Mesenchymal stem cell (in vitro differentiated cells and primary cell): Measurements from ENCODE around the gene GAS6.

Experiments used
- DNase-seq: peaks from one replicate; pipeline ENCODE4 v3.0.0-alpha.2; 2013
- H2AFZ ChIP-seq: one replicate; pipeline ENCODE4 v1.6.1; 2013; ENCODE audit warnings: low read depth, mild to moderate bottlenecking, control low read depth, inconsistent platforms, low read length, moderate library complexity
- H2AK5ac ChIP-seq: 2 replicates; pipeline ENCODE4 v1.6.1; 2013; ENCODE audit warnings: low read length, moderate library complexity, mild to moderate bottlenecking, inconsistent platforms; ENCODE audit not compliant: severe bottlenecking
- H2BK120ac ChIP-seq: one replicate; pipeline ENCODE4 v1.6.1; 2013; ENCODE audit warnings: low read depth, mild to moderate bottlenecking, inconsistent platforms, low read length, moderate library complexity
- H2BK12ac ChIP-seq, 2 experiments: one replicate each; pipeline ENCODE4 v1.6.1; 2013; ENCODE audit warnings: inconsistent platforms in 2 of 2, low read length in 2 of 2, mild to moderate bottlenecking in 2 of 2, moderate library complexity in 2 of 2, control low read depth in 1 of 2
- H2BK15ac ChIP-seq: one replicate; pipeline ENCODE4 v1.6.1; 2013; ENCODE audit warnings: mild to moderate bottlenecking, low read depth, inconsistent platforms; ENCODE audit not compliant: poor library complexity, severe bottlenecking
- H2BK5ac ChIP-seq: 2 replicates; pipeline ENCODE4 v1.6.1; 2013; ENCODE audit warnings: low read depth, mild to moderate bottlenecking, low read length, control low read depth, inconsistent platforms; ENCODE audit not compliant: poor library complexity, severe bottlenecking
- H3K14ac ChIP-seq, 2 experiments: one replicate each; pipeline ENCODE4 v1.6.1; 2013; ENCODE audit warnings: inconsistent platforms in 2 of 2, low read length in 2 of 2, control low read depth in 1 of 2, mild to moderate bottlenecking in 1 of 2, moderate library complexity in 1 of 2
- H3K18ac ChIP-seq, 2 experiments: one replicate each; pipeline ENCODE4 v1.6.1; 2013; ENCODE audit warnings: inconsistent platforms in 2 of 2, low read length in 2 of 2, control low read depth in 1 of 2, low read depth in 1 of 2, mild to moderate bottlenecking in 1 of 2
- H3K23ac ChIP-seq, 2 experiments: one replicate each; pipeline ENCODE4 v1.6.1; 2013; ENCODE audit warnings: inconsistent platforms in 2 of 2, low read length in 2 of 2, mild to moderate bottlenecking in 2 of 2, moderate library complexity in 2 of 2, control low read depth in 1 of 2
- H3K27ac ChIP-seq: 2 replicates; pipeline ENCODE4 v1.5.1; 2013; ENCODE audit warnings: mild to moderate bottlenecking, moderate library complexity, low read length, control low read depth, inconsistent platforms; ENCODE audit not compliant: poor library complexity, severe bottlenecking
- H3K27me3 ChIP-seq, 2 experiments: 2 replicates each; pipeline versions ENCODE4 v1.6.1 to v1.7.0; 2013; ENCODE audit warnings: low read length in 2 of 2, mild to moderate bottlenecking in 2 of 2, moderate library complexity in 2 of 2, control low read depth in 1 of 2, inconsistent platforms in 1 of 2; ENCODE audit not compliant: control insufficient read depth in 1 of 2, insufficient read depth in 1 of 2
- H3K36me3 ChIP-seq, 2 experiments: 2 replicates each; pipeline versions ENCODE4 v1.6.1 to v1.7.0; 2013; ENCODE audit warnings: low read length in 2 of 2, control low read depth in 1 of 2, inconsistent platforms in 1 of 2, low read depth in 1 of 2, mild to moderate bottlenecking in 1 of 2; ENCODE audit not compliant: insufficient read depth in 2 of 2, control insufficient read depth in 1 of 2
- H3K4ac ChIP-seq, 2 experiments: one replicate each; pipeline ENCODE4 v1.6.1; 2013; ENCODE audit warnings: inconsistent platforms in 2 of 2, low read length in 2 of 2, mild to moderate bottlenecking in 2 of 2, moderate library complexity in 2 of 2, control low read depth in 1 of 2, low read depth in 1 of 2
- H3K4me1 ChIP-seq: 2 replicates; pipeline ENCODE4 v1.6.1; 2013; ENCODE audit warnings: low read depth, low read length, control low read depth; ENCODE audit not compliant: control insufficient read depth, insufficient read depth
- H3K4me2 ChIP-seq: 2 replicates; pipeline ENCODE4 v1.6.1; 2013; ENCODE audit warnings: low read length, mild to moderate bottlenecking, inconsistent platforms; ENCODE audit not compliant: poor library complexity, severe bottlenecking
- H3K4me3 ChIP-seq, 2 experiments: 2 replicates each; pipeline versions ENCODE4 v1.5.1 to v1.7.0; 2013; ENCODE audit warnings: low read length in 2 of 2, mild to moderate bottlenecking in 2 of 2, control low read depth in 1 of 2, low read depth in 1 of 2; ENCODE audit not compliant: insufficient read depth in 1 of 2
- H3K79me1 ChIP-seq: replicated peaks from 2 replicates; pipeline ENCODE4 v1.6.1; 2013; ENCODE audit warnings: mild to moderate bottlenecking, control low read depth, low read length, inconsistent platforms; ENCODE audit not compliant: poor library complexity, severe bottlenecking
- H3K9ac ChIP-seq: 2 replicates; pipeline ENCODE4 v1.7.0; 2013; ENCODE audit warnings: mild to moderate bottlenecking, low read length, moderate library complexity
- H3K9me3 ChIP-seq: 2 replicates; pipeline ENCODE4 v1.7.0; 2013; ENCODE audit warnings: mild to moderate bottlenecking, low read length; ENCODE audit not compliant: control insufficient read depth
- H4K8ac ChIP-seq: one replicate; pipeline ENCODE4 v1.6.1; 2013; ENCODE audit warnings: inconsistent platforms, mild to moderate bottlenecking, low read length, moderate library complexity
- H4K91ac ChIP-seq: one replicate; pipeline ENCODE4 v1.6.1; 2013; ENCODE audit warnings: mild to moderate bottlenecking, low read length, inconsistent platforms
- WGBS: methylation state at CpG from one replicate; pipeline ENCODE4 v1.1.7; 2013; ENCODE audit warnings: mixed read lengths; 5-methylcytosine and 5-hydroxymethylcytosine counted together

The GAS6 gene

GRCh38 chr13:113823771-113824170, 40.1 kb downstream of the GAS6 start:
- no peak overlapping the region for H2BK5ac ChIP-seq
- H2BK15ac ChIP-seq: no peak overlapping the region
- no peak overlapping the region for H3K27ac ChIP-seq
- no peak for DNase-seq
- H4K91ac ChIP-seq: peak overlapping the region; percentile 6
- peaks cover 21% of the 10 kb centered on the region for H3K79me1 ChIP-seq
- no peaks in the 10 kb centered on the region for H3K27me3 ChIP-seq
- no peak overlapping the region for H2BK12ac ChIP-seq
- H3K4me3 ChIP-seq: no peak overlapping the region
- no peaks in the 10 kb centered on the region for H3K9me3 ChIP-seq
- peaks cover 31% of the 10 kb centered on the region for H3K4me1 ChIP-seq
- H3K23ac ChIP-seq: no peak overlapping the region
- H3K14ac ChIP-seq: no peak overlapping the region
- no peak overlapping the region for H3K4me2 ChIP-seq
- no peak overlapping the region for H2BK120ac ChIP-seq
- H4K8ac ChIP-seq: no peak overlapping the region
- 96% methylated on average over 19 of the region's 19 CpGs for WGBS
- H3K18ac ChIP-seq: no peak overlapping the region
- peaks cover 58 to 88% of the 10 kb centered on the region in 2 experiments for H3K36me3 ChIP-seq
- H3K4ac ChIP-seq: no peak overlapping the region
- no peak overlapping the region for H3K9ac ChIP-seq
- H2AK5ac ChIP-seq: no peak overlapping the region
- H2AFZ ChIP-seq: no peak overlapping the region

DNA sequence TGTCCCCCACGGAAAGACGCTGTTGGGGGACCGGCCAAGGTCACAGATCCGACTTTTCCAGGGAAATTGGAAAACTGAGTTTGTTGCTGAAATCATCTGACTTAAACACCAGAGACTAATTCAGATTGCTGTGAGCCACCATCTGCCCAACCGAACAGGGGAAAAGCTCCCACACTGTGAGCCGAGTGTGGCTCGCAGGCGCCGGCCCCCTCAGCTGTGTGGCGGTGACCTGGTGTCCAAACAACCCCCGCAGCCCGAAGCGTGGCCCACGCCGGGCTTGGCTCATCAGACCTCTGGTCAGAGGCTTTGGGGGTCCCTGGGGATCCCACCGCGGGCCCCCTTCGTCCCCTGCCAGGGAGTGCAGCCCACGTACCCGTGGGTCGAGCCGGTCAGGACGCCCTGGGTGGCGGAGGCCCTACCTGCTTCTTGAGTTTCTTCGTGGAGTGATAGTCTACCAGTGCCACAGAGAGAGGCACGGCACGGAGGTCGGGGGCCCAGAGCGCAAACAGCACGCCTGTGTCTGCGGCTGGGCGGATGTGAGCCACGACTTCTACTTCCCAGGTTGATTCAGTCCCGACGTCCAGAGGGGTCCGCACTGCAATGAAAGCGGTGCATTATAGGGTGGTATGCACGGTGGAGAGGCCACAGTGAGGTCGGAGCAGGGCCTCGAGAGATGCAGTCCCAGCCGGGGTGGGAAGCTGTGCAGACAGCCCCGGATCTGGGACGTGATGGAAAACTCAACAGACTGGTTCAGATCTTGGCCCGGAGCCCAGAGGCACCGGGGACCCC, 40.7 kb downstream of the GAS6 start:
- Histone ChIP-seq H3K9me3 (no peaks in the 10 kb centered on the region), H2BK120ac (no peak overlapping the region), H2AK5ac (no peak overlapping the region), H2BK15ac (peak overlapping the region; percentile 82), H3K27ac (no peak overlapping the region), H3K27me3 (no peaks in the 10 kb centered on the region), H3K14ac (no peak overlapping the region), H4K91ac (no peak overlapping the region), H3K4me2 (no peak overlapping the region), H2BK12ac (peak overlapping the region; percentile 12 to 83), H3K23ac (no peak overlapping the region), H2BK5ac (no peak overlapping the region), H3K18ac (peak overlapping the region in 1 of 2 experiments; percentile 22), H3K4me1 (peaks cover 36% of the 10 kb centered on the region), H3K9ac (no peak overlapping the region), H3K4me3 (no peak overlapping the region), H2AFZ (no peak overlapping the region), H4K8ac (no peak overlapping the region), H3K36me3 (peaks cover 52 to 88% of the 10 kb centered on the region in 2 experiments), H3K4ac (peak overlapping the region in 1 of 2 experiments; percentile 35), H3K79me1 (peaks cover 16% of the 10 kb centered on the region)
- no peak for DNase-seq
- WGBS: 95% methylated on average over 45 of the region's 45 CpGs

GRCh38 chr13:113822266-113822665, 41.6 kb downstream of the GAS6 start:
- Histone ChIP-seq H3K27me3 (no peaks in the 10 kb centered on the region), H3K36me3 (peaks cover 46 to 88% of the 10 kb centered on the region in 2 experiments), H3K9me3 (no peaks in the 10 kb centered on the region), H3K4me2 (no peak overlapping the region), H3K9ac (no peak overlapping the region), H4K8ac (no peak overlapping the region), H2BK120ac (no peak overlapping the region), H2BK5ac (no peak overlapping the region), H3K23ac (no peak overlapping the region), H2BK12ac (peak overlapping the region in 1 of 2 experiments; percentile 83), H3K79me1 (peaks cover 15% of the 10 kb centered on the region), H2BK15ac (no peak overlapping the region), H3K18ac (peak overlapping the region; percentile 47 to 83), H3K14ac (peak overlapping the region in 1 of 2 experiments; percentile 7), H2AFZ (no peak overlapping the region), H3K4ac (no peak overlapping the region), H3K4me3 (peak overlapping the region in 1 of 2 experiments; percentile 12), H4K91ac (peak overlapping the region; percentile 20), H3K27ac (no peak overlapping the region), H3K4me1 (peaks cover 44% of the 10 kb centered on the region), H2AK5ac (peak overlapping the region; percentile 18)
- DNase-seq: no peak
- 96% methylated on average over 12 of the region's 12 CpGs for WGBS

GRCh38 chr13:113821847-113822246, 42.0 kb downstream of the GAS6 start:
- Histone ChIP-seq H3K14ac (peak overlapping the region in 1 of 2 experiments; percentile 7), H3K9ac (peak overlapping the region; percentile 75), H2BK12ac (peak overlapping the region; percentile 29 to 83), H3K23ac (no peak overlapping the region), H2AK5ac (peak overlapping the region; percentile 18), H2BK15ac (no peak overlapping the region), H3K4me2 (no peak overlapping the region), H3K4ac (peak overlapping the region in 1 of 2 experiments; percentile 87), H3K27me3 (no peaks in the 10 kb centered on the region), H3K27ac (peak overlapping the region; percentile 75), H2AFZ (no peak overlapping the region), H4K8ac (peak overlapping the region; percentile 25), H3K4me1 (peaks cover 49% of the 10 kb centered on the region), H2BK120ac (peak overlapping the region; percentile 12), H3K9me3 (no peaks in the 10 kb centered on the region), H3K4me3 (peak overlapping the region in 1 of 2 experiments; percentile 12), H3K18ac (peak overlapping the region; percentile 47 to 83), H2BK5ac (peak overlapping the region; percentile 8), H3K79me1 (peaks cover 12% of the 10 kb centered on the region), H4K91ac (peak overlapping the region; percentile 20), H3K36me3 (peaks cover 42 to 84% of the 10 kb centered on the region in 2 experiments)
- WGBS: 97% methylated on average over 24 of the region's 24 CpGs
- no peak for DNase-seq
